Thyroid gland (tissue), 4 donors: ENCODE data around the gene PPP1R3G.

Source experiments
- CTCF ChIP-seq, 6 experiments: fragments of 200-600 bp in 3 of 6; fragments of 450-650 bp in 3 of 6; sonication (generic) in 3 of 6; IDR thresholded peaks; one replicate each; pipeline ENCODE4 v1.5.1; 2016 to 2019; ENCODE audit warnings: antibody characterized with exemption in 6 of 6, mild to moderate bottlenecking in 2 of 6, inconsistent platforms in 1 of 6, moderate library complexity in 1 of 6
- POLR2A ChIP-seq, 2 donors: fragments of 450-650 bp; IDR thresholded peaks; one replicate each; pipeline ENCODE4 v1.6.1; 2017; ENCODE audit warnings: antibody characterized with exemption in 2 of 2, mild to moderate bottlenecking in 2 of 2, moderate library complexity in 1 of 2

GRCh38 chr6:5068153-5068751 lies 16.9 kb upstream of the PPP1R3G start:
- TF ChIP-seq CTCF (IDR thresholded peaks at IDR 0.05) = no peak
- no peak for TF ChIP-seq POLR2A (IDR thresholded peaks at IDR 0.05)
